Mucosa of descending colon (tissue), 3 donors: Measurements from ENCODE around the gene WIZ. TPM values are rescaled to one million over a fixed set of nuclear protein-coding genes. Genes with fewer than 3 reads are reported as not detected.
A peak's percentile ranks its signal among the peaks of the same experiment; 100 is the strongest.

Experiments
- ATAC-seq: fragments of 200-7000 bp; cut with Tn5 transposase; one replicate; pipeline ENCODE4 v1.9.1; 2020; ENCODE audit warnings: mild to moderate bottlenecking, moderate library complexity
- DNase-seq, 3 donors: peaks; one replicate each; pipeline ENCODE4 v3.0.0-alpha.2; 2020
- H3K36me3 ChIP-seq: fragments of 200-600 bp; one replicate; pipeline ENCODE4 v1.8.0; 2021; ENCODE audit warnings: low read depth, mild to moderate bottlenecking
- H3K4me1 ChIP-seq: fragments of 200-600 bp; one replicate; pipeline ENCODE4 v1.8.0; 2021; ENCODE audit warnings: low read depth, mild to moderate bottlenecking
- H3K4me3 ChIP-seq: fragments of 200-600 bp; one replicate; pipeline ENCODE4 v1.8.0; 2021; ENCODE audit warnings: mild to moderate bottlenecking
- H3K9me3 ChIP-seq: fragments of 200-600 bp; one replicate; pipeline ENCODE4 v1.8.0; 2021; ENCODE audit warnings: mild to moderate bottlenecking
- CTCF ChIP-seq: fragments of 200-600 bp; IDR thresholded peaks from one replicate; pipeline ENCODE4 v1.8.0; 2022; ENCODE audit warnings: antibody characterized with exemption, mild to moderate bottlenecking
- intact Hi-C, 2 donors: fragments of 100-400 bp; cut with DNase I in 1 of 2; cut with micrococcal nuclease in 1 of 2; formaldehyde crosslinking; loops; one replicate each; pipeline versions ENCODE4 v1.11.0 to v1.11.1; 2022; cut with DNase I, micrococcal nuclease
- total RNA-seq, 3 donors: library from RNA; stranded (reverse); fragmentation: NEBNext Ultra II Directional in 2 of 3; extraction: Animal tissue kit (Norgen Biotek cat#: 25700) in 2 of 3; gene quantifications; one replicate each; pipeline versions ENCODE4 v1.2.1 to v1.2.4, GENCODE V29; 2021 to 2023
- donor health status: DM: no; HTN: no; CAD: no; lungs with moderate emphysema.
- donor health status: DM: no; HTN: no; CAD: no.
- donor health status: DM: no; HTN: yes; CAD: no.

Gene WIZ
- total RNA-seq, 3 donors from 2014 or later: 26.7 to 39.9 (median 28.1) TPM

- Histone ChIP-seq H3K36me3 (no peaks in the 10 kb centered on the region), H3K4me1 (peaks cover 16% of the 10 kb centered on the region)
- no peak for TF ChIP-seq CTCF
These were observed 28.5 kb downstream of the WIZ start for GRCh38 chr19:15421136-15421695.

GRCh38 chr19:15419413-15420025 is 30.2 kb downstream of the WIZ start:
- Histone ChIP-seq H3K4me3 (peak overlapping the region; percentile 98), H3K9me3 (peaks cover 3% of the 10 kb centered on the region), H3K4me1 (peaks cover 16% of the 10 kb centered on the region), H3K36me3 (no peaks in the 10 kb centered on the region)
- ATAC-seq: no peak
- no peak for TF ChIP-seq CTCF
- intact Hi-C loops: loop anchor here in 1 of 2 donors (10.0 kb wide), 1 partner anchor 165 kb away; no protein-coding TSS in a partner anchor
- DNase-seq: no peak

More at GRCh38 chr19:15421136-15421695, 28.5 kb downstream of the WIZ start:
- no peak for DNase-seq
- intact Hi-C loops: no loop called here
- peaks cover 3% of the 10 kb centered on the region for H3K9me3 ChIP-seq
- no peak overlapping the region for H3K4me3 ChIP-seq
- no peak for ATAC-seq

GRCh38 chr19:15418579-15419412 is 31.0 kb downstream of the WIZ start, which contains the start of gene AKAP8L:
Gene AKAP8L (minus strand): TSS chr19:15418988. CDS start chr19:15418923, 65 bp downstream.
- Histone ChIP-seq H3K4me1 (peaks cover 16% of the 10 kb centered on the region), H3K36me3 (no peaks in the 10 kb centered on the region)
- intact Hi-C loops: loop anchor here in 1 of 2 donors (10.0 kb wide), 1 partner anchor 164 kb away; no protein-coding TSS in a partner anchor

GRCh38 chr19:15418231-15418578 is 31.6 kb downstream of the WIZ start:
- Histone ChIP-seq H3K36me3 (no peaks in the 10 kb centered on the region), H3K4me1 (peaks cover 21% of the 10 kb centered on the region), H3K9me3 (peaks cover 2% of the 10 kb centered on the region), H3K4me3 (peak overlapping the region; percentile 98)
- intact Hi-C loops: loop anchor here in 1 of 2 donors (10.0 kb wide), 1 partner anchor 163 kb away; no protein-coding TSS in a partner anchor
- DNase-seq (no peak), ATAC-seq (no peak)
- TF ChIP-seq CTCF: no peak

More at GRCh38 chr19:15418579-15419412, 31.0 kb downstream of the WIZ start, which contains the start of gene AKAP8L:
- TF ChIP-seq CTCF: peak; percentile 70
- DNase-seq (peak; percentile 97 to 100 (median 98)), ATAC-seq (peak; percentile 96)
- H3K9me3 ChIP-seq: peaks cover 3% of the 10 kb centered on the region
- peak within 1 kb of the TSS; percentile 98 for H3K4me3 ChIP-seq

- no peak for TF ChIP-seq CTCF
- H3K36me3 ChIP-seq: no peaks in the 10 kb centered on the region
- intact Hi-C loops: loop anchor here in 1 of 2 donors (10.0 kb wide), 1 partner anchor 163 kb away; no protein-coding TSS in a partner anchor
- DNase-seq (no peak), ATAC-seq (no peak)
- no peaks in the 10 kb centered on the region for H3K9me3 ChIP-seq
- H3K4me3 ChIP-seq: peak overlapping the region; percentile 98
- H3K4me1 ChIP-seq: peaks cover 22% of the 10 kb centered on the region
These were observed 32.1 kb downstream of the WIZ start for GRCh38 chr19:15417699-15418098.
